ENCODE measurements around the gene PRSS56. TPM values are rescaled to one million over a fixed set of nuclear protein-coding genes. Genes with fewer than 3 reads are reported as not detected.
"Not testable (repeated sequence)": the region's sequence is repeated elsewhere in the genome, so short reads cannot be mapped to it uniquely, and the experiment has no call there.

Gene PRSS56
- total and polyA plus RNA-seq, 9 donors, result 0.27 to 0.35 TPM; not detected in 7

DNA sequence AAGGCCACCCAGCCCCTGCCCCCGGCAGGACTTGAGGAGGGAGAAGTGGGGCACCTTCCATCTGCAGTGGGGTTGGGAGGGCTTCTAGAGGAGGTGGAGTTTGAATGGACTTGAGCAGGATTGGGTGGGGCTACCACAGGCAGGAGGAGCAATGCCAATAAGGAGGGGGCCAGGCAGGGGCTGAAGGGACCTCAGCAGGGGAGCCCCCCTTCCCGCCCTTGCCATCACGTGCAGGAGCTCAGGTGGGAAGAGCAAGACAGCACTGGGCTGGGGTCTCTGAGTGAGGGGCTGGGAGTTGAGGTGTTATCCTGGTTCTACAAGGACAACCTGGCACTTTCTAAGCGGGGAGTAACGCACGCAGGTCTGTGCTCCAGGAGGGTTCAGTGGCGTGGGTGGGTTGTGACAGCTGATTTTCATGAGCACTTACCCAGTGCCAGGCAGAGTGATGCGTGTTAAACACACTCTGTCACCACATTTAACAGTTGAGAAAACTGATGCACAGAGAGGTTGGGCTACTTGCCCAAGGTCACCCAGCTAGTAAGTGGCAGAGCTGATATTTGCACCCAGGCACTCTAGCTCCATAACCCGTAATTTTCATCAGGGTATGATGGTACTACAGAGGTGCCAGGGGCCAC, 10.6 kb downstream of the PRSS56 start:
- H3K4me1 ChIP-seq (ENCODE audit: insufficient read depth), result no peaks in the 10 kb centered on the region
- peak in 2 of 5 donors; percentile 9 to 17 for DNase-seq
- H3K9me3 ChIP-seq, result no peaks in the 10 kb centered on the region
- TF ChIP-seq POLR2A (IDR thresholded peaks at IDR 0.05), result no peak
- TF ChIP-seq, protein P1, sequence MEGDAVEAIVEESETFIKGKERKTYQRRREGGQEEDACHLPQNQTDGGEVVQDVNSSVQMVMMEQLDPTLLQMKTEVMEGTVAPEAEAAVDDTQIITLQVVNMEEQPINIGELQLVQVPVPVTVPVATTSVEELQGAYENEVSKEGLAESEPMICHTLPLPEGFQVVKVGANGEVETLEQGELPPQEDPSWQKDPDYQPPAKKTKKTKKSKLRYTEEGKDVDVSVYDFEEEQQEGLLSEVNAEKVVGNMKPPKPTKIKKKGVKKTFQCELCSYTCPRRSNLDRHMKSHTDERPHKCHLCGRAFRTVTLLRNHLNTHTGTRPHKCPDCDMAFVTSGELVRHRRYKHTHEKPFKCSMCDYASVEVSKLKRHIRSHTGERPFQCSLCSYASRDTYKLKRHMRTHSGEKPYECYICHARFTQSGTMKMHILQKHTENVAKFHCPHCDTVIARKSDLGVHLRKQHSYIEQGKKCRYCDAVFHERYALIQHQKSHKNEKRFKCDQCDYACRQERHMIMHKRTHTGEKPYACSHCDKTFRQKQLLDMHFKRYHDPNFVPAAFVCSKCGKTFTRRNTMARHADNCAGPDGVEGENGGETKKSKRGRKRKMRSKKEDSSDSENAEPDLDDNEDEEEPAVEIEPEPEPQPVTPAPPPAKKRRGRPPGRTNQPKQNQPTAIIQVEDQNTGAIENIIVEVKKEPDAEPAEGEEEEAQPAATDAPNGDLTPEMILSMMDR (IDR thresholded peaks at IDR 0.05), result no peak
- TF ChIP-seq EP300 (IDR thresholded peaks at IDR 0.05), result no peak
- no peak overlapping the region for H3K4me3 ChIP-seq
- WGBS, 3 donors, result 55 to 71% (median 64%) methylated on average over 9 of the region's 9 CpGs
- no peak overlapping the region for H3K27ac ChIP-seq
- intact Hi-C loops (cut with DNase I), result no loop called here
- no peaks in the 10 kb centered on the region for H3K27me3 ChIP-seq
- no peaks in the 10 kb centered on the region for H3K36me3 ChIP-seq

DNA sequence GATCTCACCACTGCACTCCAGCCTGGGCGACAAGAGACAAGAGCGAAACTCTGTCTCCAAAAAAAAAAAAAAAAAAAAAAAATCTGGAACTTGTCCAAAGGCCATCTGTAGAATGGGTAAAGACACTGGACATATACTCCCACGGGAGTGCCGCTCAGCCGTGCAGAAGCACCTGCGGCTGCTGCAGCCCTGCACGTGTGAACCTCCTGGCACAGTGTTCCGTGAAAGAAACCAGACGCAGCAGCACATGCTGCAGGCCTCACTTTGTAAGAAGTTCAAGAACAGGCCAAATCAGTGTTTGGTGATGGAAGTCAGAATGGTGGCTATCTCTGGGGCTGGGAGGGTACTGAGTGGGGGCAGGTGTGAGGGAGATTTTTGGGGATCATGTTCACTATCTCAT, 12.2 kb downstream of the PRSS56 start:
- DNase-seq, result peak in 2 of 5 donors; percentile 11 to 22
- TF ChIP-seq EP300 (IDR thresholded peaks at IDR 0.05), result no peak
- TF ChIP-seq POLR2A (IDR thresholded peaks at IDR 0.05), result no peak
- TF ChIP-seq, protein P1 (IDR thresholded peaks at IDR 0.05), result no peak
- Histone ChIP-seq H3K27ac (no peak overlapping the region), H3K4me3 (no peak overlapping the region), H3K9me3 (peaks cover 0 to 3% of the 10 kb centered on the region in 2 donors), H3K36me3 (no peaks in the 10 kb centered on the region), H3K4me1 (ENCODE audit: insufficient read depth) (no peaks in the 10 kb centered on the region), H3K27me3 (no peaks in the 10 kb centered on the region)
- intact Hi-C loops (cut with DNase I), result no loop called here
- 42 to 59% (median 47%) methylated on average over 9 of the region's 9 CpGs for WGBS, 3 donors

DNA sequence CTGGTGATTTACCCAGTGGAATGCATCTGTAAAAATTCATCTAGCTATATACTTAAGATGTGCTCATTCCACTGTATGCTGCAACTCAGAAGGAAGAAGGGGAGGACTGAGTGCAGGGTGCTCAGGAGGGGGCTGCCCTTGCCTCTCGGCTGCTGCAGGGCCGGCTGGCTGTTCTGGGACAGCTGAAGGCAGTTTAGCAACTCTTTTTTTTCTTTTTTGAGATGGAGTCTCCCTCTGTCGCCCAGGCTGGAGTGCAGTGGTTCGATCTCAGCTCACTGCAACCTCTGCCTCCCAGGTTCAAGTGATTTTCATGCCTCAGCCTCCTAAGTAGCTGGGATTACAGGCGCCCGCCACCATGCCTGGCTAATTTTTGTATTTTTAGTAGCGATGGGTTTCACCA, 12.6 kb downstream of the PRSS56 start:
- H3K4me1 ChIP-seq (ENCODE audit: insufficient read depth); H3K27me3 ChIP-seq; H3K27ac ChIP-seq; H3K9me3 ChIP-seq; H3K4me3 ChIP-seq; H3K36me3 ChIP-seq; intact Hi-C loops (cut with DNase I): not testable (repeated sequence)
- WGBS, 3 donors, result 86 to 89% (median 86%) methylated on average over 7 of the region's 7 CpGs
- DNase-seq, result peak in 2 of 5 donors; percentile 1 to 5

DNA sequence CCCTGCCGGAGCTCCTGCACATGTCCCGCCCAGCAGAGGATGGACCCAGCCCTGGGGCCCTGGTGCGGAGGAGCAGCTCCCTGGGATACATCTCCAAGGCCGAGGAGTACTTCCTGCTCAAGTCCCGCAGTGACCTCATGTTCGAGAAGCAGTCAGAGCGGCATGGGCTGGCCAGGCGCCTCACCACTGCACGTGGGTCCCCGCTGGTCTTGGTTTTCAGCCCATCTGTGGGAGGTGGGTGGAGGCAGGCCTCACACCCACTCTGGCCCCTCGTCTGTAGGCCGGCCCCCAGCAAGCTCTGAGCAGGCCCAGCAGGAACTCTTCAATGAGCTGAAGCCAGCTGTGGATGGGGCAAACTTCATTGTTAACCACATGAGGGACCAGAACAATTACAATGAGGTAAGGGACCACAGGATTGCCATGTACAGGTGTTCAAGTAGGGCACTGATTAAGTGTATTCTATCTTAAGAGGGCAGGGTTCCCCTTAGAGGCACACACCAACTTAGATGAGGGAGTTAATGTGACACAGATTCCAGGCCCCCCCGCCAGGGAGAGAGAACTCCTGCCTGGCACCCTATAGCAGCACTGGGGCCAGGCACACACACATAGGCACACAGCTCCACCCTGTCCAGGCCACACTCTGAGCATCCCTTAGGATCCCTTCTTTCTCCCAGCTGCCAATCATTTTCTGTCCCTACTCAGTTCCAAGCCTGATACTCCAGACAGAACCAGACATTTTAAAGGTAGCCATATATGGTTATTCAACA, 13.9 kb downstream of the PRSS56 start:
- Histone ChIP-seq H3K27ac (no peak overlapping the region), H3K36me3 (no peaks in the 10 kb centered on the region), H3K27me3 (no peaks in the 10 kb centered on the region), H3K4me1 (ENCODE audit: insufficient read depth) (no peaks in the 10 kb centered on the region), H3K4me3 (no peak overlapping the region), H3K9me3 (peaks cover 0 to 3% of the 10 kb centered on the region in 2 donors)
- WGBS, 3 donors, result 20 to 23% (median 23%) methylated on average over 13 of the region's 13 CpGs
- intact Hi-C loops (cut with DNase I), result no loop called here
- TF ChIP-seq EP300 (IDR thresholded peaks at IDR 0.05) (no peak), POLR2A (IDR thresholded peaks at IDR 0.05) (no peak)
- TF ChIP-seq, protein P1 (IDR thresholded peaks at IDR 0.05), result no peak
- peak in 2 of 5 donors; percentile 12 to 37 for DNase-seq

Measured in ovary (tissue), 9 donors.